IPS-NIHi11 (cell line): ENCODE results near the gene CRACDL.

Source experiments
- DNase-seq: peaks from one replicate; pipeline ENCODE4 v3.0.0; 2012; ENCODE audit warnings: mixed read lengths, low spot score

The CRACDL gene

GRCh38 chr2:98857001-98857400 is 79.0 kb downstream of the CRACDL start:
- DNase-seq: no peak

DNA sequence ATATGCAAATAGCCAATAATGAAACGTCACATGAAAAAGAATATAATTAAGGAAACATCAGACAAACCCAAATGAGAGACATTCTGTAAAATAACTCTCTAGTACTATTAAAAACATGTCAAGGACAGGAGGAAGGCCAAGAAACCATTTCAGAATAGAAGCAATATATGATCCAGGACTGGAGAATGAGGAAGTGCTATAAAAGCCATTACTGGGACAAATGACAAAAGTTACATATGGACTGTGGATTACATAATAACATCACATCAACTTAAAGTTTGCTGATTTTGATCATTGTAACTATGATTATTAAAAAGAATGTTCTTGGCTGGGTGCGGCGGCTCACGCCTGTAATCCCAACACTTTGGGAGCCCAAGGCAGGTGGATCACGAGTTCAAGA is 81.3 kb downstream of the CRACDL start:
- DNase-seq: no peak

DNA sequence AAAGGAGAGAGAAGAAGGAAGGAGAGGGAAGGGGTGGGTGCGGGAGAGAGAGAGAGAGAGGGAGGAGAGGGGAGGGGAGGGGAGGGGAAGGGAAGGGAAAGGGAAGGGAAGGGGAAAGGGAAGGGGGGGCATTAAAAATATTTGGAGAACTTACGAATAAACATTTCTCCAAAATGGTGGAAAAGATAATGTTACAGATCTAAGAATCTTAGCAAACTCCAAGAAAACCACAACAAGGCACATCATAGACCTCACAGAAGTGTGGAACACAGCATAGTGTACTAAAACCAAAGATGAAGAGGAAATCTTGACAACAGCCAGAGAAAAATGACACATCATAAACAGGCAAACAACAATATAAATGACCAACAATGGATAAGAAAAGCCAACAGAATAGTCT is 83.1 kb downstream of the CRACDL start:
- no peak for DNase-seq

DNA sequence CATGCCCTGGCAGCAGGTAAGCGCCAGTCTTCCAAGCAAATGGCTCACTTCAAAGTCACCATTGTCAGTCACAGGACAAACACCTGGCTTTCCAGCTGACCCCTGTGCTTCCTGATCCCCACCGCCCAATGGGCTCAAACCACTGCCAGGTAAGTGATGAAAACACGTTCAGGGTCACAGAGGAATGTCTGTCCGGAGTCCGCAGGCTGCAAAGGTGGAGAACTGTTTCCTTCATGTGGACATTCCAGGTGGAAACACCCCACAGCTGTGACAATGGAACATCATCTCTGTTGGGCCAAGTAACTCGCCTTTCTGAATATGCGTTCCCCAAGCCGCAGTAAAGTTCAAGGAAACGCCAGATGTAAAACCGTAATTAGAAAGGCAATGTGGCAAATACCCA is 86.0 kb downstream of the CRACDL start:
- DNase-seq: no peak

DNA sequence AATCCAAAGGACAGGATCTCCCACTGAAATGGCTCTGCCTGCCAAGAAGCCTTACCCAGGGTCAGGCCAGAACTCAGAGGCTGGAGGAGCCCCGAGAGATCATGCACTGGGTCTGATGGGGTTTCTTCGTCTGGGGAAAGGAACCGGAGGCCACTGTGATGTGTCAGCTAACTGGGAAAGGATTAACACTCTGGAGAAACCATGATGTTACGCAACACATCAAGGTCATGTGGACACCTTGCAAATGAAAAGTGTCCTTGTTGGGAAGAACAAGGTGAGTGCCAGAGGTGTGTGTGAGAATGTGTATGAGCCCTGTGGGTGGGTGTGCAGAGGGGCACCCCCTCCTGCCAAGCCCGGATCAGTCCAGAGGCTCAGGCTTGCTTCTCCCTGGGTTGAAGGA is 86.9 kb downstream of the CRACDL start:
- DNase-seq: no peak

DNA sequence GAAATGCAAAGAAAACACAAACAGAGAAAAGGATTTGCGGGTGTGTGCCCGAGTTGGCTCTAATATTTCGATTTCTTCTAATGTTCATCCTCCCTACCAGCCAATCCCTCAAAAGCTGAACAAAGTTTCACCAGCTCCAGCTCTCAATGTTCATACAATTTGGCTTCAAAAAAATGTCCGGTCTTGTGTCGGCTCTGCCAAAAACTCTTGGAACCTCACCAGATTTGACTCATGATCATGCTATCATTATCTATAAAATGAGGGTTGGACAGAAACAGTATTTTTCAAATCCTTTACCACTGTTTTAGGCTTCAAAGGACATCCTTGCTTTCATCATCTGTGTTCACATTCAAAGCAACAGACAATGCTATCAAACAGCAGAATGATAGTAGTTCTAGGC is 88.2 kb downstream of the CRACDL start:
- DNase-seq: no peak

GRCh38 chr2:98846041-98846440 is 90.0 kb downstream of the CRACDL start:
- DNase-seq: no peak

DNA sequence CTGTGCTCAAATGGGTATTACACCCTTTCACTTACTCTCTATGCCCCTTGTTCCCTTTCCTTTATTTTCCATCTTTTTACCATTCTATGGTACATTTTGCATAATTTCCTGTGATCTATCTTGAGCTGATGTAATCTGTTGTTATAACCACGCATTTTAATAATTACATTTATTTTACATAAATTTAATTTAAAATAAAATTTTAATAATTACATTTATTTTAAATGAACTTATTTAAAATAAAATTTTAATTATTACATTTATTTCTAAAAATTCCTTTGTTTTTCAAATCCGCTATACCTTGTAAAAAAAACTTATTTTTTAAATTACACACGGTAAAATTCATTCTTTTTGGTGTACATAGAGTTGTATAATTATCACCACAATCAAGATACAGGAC is 93.9 kb downstream of the CRACDL start:
- DNase-seq: no peak

DNA sequence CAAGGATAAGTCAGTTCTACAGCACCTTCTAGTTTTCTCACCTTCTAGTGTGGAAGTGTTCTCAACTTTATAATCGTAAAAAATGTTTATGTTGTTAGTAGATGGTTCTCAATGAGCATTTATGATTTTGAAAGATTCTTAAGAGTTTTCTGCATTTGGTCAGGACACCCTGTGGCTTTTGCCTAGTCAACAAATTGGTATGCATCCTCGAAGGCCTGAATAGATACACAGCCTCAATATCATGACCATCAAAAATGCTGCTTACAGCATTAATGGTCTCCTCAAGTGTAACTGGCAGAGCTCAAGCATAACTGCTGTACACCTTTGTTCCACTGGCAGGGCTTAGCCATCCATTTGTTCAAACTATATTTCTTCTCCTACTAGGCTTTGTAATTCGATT is 96.7 kb downstream of the CRACDL start:
- DNase-seq: no peak

GRCh38 chr2:98835831-98836385 is 100.1 kb downstream of the CRACDL start:
- DNase-seq: no peak

DNA sequence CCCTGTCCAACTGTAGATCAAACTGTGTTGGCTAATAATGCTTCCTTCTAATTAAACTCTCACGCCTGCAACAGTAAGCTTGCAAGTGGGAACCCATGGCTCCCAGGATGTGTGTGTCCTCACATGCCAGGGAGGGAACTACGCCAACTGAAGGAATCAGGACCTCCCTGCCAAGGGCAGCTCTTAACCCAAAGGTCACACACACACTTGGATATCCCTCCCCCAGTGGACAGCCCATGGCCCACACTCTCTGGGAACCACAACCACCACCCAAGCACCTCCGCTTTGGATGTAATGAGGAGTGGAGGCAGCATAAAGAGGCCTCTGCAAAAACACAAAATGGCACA is 102.1 kb downstream of the CRACDL start:
- DNase-seq: no peak

GRCh38 chr2:98833172-98833916 is 102.7 kb downstream of the CRACDL start:
- no peak for DNase-seq

GRCh38 chr2:98832172-98832571 is 103.9 kb downstream of the CRACDL start:
- no peak for DNase-seq

DNA sequence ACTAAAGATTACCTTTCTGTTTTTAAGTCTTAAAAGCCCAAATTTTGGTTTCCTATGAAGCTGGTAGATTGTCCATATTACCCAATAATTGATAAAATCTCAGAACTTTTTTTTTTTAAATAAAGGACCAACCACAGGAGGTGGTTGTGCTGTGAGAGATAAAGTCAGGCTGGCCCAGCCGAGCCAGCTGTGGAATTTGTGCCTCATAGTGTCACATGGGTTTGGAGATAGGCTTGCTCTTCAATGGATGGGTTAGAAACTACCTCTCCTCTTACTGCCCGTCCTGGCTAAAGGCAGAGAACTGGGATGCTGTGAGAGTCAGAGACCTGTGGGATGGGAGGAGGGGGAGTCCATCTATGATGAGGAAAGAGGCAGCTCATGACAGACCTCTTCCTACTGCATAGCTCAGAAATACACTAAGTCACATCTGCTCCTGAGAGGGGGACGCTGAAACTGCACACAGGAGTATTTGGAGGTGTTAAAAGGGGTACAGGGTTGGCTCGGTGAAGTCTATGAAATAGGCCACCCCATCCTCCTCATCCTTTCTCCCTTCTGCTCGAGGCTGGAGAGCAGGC is 105.4 kb downstream of the CRACDL start:
- DNase-seq: no peak

DNA sequence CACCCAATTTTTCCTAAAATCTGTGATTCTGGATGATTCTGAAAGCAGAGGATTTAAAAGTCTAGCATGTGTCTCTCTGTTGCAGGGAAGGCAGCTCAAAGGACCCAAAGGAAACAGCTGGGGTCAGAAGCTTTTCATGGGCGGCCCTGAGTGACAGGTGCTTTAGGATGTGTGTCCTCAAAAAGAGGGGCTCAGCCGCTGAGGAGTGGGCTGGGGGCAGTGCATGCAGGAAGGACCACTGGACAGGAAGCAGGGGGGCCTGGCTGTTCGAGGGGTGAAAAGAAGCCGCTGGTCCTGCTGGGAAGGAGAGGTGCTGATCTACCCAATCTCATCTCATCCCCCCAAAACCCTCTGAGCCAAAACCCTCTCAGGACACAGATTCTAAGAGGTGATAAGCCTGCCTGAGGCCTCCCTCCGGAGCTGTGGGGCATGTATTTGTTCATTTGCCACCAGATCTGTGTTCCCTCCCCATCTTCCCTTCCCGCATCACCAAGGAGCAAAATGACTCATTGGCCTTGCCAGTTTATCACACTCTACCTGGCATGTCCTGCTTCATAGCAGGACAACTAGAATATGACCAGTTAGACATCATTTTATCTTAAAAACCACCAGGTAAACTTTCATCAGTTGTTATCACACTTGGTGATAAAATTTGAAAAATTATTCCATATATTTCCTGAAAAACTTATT is 106.3 kb downstream of the CRACDL start:
- no peak for DNase-seq

DNA sequence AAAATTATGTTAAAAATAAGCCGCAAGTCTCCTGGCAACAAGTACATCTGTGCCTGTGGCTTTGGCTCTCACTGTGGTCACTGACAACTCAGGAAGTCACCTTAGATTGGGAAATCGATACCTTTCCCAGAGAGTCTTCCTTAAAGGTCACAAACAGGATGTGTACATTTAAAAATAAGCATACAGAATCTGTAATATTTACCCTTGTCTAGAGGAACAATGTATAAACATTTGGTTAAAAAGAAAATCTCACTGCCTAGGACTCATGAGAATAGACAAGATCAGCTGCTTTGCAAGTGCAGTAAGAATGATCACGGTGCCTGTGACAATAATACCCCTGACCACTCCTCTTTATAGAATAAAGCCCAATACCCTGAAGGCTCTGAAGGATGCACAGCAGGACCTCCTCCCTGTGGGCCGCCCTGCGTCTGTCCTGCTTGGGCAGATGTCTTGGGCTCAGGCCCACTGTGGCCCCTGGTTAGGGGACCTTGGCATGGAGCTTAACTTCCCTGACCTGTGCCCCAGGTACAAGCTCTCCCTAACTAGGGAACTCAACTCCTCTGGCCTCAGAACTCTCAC is 107.1 kb downstream of the CRACDL start:
- no peak for DNase-seq

DNA sequence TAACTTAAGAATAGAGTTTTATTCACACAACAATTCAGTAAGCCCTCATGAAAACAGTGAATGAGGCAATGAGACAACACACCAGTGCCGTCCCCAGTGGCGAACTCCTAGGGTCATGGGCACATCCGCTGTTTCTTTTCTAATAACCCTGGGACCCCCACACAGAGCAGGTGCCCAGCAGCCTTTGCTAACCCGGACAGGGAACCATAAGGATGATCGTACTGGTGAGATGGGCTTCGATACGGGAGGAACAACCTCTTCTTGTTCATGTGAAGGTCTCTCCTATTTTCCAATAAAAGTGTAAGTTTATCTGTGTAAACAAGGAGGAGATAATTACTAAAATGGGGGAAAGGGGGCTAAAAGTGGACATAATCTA is 107.7 kb downstream of the CRACDL start:
- DNase-seq: no peak

GRCh38 chr2:98827625-98828368 is 108.2 kb downstream of the CRACDL start:
- DNase-seq: no peak

DNA sequence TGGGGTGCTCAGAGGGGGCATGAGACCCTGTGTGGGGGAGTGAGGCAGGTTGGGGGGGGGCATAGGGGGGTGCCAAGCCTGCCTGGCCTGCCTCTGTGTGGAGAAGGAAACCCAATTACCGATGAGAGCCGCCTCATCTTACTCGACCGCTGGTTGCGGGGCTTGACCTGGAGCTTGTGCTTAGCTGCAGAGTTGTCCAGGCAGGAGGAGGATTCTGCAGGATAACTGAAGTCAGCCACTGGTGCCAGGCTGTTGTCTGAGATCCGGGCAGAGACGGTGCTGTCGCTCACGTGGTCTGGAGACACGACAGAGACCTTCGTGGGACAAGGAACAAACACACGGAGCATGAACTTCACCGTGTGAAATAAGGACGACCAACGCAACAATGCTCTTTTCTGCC is 109.2 kb downstream of the CRACDL start:
- DNase-seq: no peak

DNA sequence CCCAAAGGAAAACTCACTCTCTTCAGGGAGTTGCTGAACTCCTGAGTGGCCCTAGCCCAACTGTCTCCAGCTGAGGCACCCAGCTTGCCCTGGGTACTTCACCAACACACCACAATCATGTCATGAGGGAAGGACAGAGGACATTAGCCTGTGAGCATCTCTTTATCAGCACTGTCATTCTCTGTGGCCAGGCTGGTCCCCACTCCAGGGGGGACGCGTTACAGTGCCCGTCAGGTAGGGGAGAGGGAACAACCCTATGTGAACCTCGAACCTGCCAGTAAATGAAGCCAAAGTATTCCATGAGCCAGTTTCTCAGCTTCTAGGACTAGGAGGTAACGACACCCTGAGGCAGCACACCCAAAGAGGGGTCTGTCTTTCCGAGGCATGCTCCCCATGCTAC is 110.2 kb downstream of the CRACDL start:
- no peak for DNase-seq

GRCh38 chr2:98825404-98825803 is 110.6 kb downstream of the CRACDL start:
- DNase-seq: no peak

DNA sequence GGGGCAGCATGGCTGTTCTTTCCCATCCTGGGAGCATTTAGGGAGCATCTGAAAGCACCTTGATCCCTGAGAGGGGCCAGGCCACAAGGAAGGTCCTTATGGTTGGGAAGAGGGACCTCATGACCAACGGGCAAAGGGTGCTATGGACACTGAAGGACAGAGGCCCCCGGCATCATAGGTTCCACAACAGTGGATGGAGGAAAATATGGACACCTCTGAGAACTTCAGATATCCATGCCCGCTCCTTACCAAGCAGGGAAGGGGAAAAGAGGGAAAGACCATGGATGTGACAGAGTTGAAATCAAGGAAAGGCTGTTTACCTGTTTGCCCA is 111.0 kb downstream of the CRACDL start:
- DNase-seq: no peak
